Measurements from ENCODE around the gene NR1I3. TPM values are rescaled to one million over a fixed set of nuclear protein-coding genes. Genes with fewer than 3 reads are reported as not detected.
"Not testable (repeated sequence)": the region's sequence is repeated elsewhere in the genome, so short reads cannot be mapped to it uniquely, and the experiment has no call there.

The NR1I3 gene, protein sequence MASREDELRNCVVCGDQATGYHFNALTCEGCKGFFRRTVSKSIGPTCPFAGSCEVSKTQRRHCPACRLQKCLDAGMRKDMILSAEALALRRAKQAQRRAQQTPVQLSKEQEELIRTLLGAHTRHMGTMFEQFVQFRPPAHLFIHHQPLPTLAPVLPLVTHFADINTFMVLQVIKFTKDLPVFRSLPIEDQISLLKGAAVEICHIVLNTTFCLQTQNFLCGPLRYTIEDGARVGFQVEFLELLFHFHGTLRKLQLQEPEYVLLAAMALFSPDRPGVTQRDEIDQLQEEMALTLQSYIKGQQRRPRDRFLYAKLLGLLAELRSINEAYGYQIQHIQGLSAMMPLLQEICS
- 0.47 TPM for total RNA-seq

- no peak for DNase-seq
These were observed at the start of gene NR1I3 for GRCh38 chr1:161238039-161238473. Gene NR1I3 (minus strand): TSS chr1:161238203. CDS start chr1:161236565, 1,638 bp downstream.

- no peak for DNase-seq
These were observed 49.6 kb upstream of the NR1I3 start for GRCh38 chr1:161287482-161288054.

GRCh38 chr1:161285521-161285920, 47.5 kb upstream of the NR1I3 start:
- DNase-seq = no peak

DNA sequence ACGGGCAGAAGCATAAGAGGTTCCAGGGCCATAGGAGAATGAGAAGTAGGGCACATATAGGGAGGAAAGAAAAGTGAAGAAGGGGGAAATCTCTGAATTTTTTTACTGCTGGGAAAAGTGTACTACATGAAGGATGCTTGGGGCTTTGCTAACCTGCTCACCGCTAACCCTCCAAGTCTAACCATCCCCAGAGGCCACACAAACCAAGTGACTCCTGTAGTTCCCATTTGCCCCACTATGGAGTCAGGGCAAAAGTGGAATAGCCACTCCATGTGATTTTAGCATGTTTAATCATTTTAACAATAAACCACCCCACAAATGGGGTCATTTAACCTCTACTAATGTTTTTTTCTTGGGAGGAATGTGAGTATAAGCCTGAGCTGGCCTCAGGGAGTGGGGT, 47.1 kb upstream of the NR1I3 start:
- no peak for DNase-seq

DNA sequence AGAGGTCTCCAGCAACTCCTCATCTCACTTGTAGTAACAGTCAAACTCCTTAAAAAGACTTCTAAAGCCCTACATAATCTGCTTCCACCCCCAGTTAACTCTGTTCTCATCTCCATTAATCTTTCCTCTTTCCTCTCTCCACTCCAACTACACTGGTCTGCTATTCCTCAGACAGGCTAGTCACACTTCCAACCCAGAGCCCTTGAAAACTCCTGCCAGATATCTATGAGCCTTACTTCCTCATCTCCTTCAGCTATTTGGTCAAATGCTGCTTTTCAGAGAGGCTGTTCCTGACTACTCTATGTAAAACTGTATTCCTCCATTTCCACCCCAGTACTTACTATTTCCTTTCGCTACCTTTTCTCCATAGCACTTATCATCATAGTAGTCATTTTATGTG, 45.0 kb upstream of the NR1I3 start:
- no peak for DNase-seq

DNA sequence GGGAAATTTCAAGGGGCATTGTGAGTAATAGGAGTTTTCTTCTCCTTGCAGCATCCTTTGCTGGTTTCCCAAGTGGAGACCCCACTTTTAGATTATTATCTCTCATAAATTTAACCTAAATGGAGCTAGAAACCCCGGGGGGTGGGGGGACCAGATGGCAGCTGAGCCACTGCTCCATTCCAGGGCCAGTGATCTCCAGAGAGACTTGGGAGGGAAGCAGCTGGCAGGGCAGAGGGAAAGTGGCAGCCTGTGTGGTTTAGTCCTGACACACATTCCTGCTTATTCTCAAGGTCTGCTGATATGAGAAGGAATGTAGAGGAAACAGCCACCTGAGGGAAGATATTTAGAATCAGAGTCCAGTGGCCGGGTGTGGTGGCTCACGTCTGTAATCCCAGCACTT, 36.9 kb upstream of the NR1I3 start:
- no peak for DNase-seq

GRCh38 chr1:161273402-161273801, 35.4 kb upstream of the NR1I3 start:
- no peak for DNase-seq

- no peak for DNase-seq
These were observed 29.3 kb upstream of the NR1I3 start for GRCh38 chr1:161267321-161267720.

- no peak for DNase-seq
These were observed 28.8 kb upstream of the NR1I3 start for GRCh38 chr1:161266836-161267235.

DNA sequence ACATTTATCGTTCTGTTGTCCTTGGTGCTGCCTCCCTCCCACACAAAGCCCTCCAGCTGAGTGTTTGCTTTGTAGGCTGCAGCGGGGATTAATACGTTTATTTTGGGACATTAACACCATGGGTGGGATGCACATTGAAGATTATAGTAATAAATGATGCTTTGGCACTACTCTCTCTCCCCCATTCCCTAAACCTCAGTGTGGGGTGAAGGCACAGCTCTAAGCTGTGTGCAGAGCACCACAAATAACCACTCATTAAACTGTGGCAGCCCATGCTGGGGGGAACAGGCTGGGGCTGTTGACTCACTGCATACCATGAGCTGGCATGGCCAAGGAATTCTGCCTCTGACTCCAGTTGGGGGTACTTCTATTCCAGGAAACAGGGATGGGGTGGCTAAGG, 28.2 kb upstream of the NR1I3 start:
- no peak for DNase-seq

- no peak for DNase-seq
These were observed 27.3 kb upstream of the NR1I3 start for GRCh38 chr1:161265305-161265704.

DNA sequence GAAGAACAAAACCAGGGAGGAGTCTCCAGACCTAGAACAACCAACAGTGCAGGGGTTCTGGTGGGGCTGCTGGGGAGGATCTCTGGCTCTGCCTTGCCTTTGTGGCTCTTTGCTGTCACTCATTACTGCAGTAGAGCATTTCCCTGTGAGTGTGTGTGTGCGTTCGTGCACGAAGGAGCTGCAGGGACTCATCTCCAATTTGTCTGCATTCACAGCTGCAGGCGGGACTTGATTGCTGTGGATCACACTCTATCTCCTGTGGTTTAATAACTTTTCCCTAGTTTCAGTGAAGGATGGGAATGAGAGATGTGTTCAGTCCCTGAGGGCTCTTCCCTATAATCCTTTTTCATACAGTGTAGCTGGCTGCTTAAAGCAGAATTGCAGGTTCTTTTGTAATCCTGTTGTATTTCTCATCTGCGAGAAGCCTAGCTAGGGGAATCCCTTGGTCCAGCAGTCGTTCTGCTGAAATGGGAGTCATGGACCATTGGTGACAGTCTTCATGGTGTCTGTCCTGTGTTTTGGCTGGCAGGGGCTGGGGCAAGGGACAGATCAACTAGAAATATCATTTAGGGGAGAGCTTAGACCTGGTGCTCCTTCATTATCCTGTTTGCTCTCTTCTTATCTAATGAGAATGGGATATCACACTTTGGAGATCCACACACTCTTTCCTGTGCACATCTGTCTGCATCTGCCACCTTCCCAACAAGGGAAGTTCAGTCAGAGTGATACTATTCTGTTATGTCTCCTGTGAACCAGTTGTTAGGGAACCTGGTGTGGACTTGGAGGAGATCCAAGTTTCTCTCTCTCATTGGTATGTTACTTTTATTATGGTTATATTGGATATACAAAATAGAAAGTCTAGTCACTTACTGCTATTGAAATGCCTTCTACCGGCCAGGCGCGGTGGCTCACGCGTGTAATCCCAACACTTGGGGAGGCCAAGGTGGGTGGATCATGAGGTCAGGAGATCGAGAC, 23.5 kb upstream of the NR1I3 start:
- no peak for DNase-seq

GRCh38 chr1:161260376-161261260, 22.6 kb upstream of the NR1I3 start:
- DNase-seq = no peak

GRCh38 chr1:161259765-161260164, 21.8 kb upstream of the NR1I3 start:
- no peak for DNase-seq

DNA sequence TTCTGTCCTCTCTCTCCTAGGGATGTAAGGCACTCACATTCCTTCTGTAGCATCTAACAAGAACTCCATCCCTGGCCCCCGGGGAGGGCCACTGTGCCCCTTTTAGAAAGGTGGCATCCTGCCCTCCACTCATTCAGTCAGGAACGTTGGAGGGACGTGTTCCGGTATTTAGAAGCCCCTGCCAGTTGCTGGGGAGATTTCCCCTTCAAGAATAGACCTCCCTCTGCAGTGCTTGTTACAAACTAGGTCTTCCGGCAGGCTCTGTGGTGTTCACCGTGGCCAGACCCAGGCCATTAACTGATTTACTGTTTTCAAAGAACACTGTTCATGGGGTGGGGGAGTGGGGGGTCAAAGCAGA, 21.3 kb upstream of the NR1I3 start:
- no peak for DNase-seq

GRCh38 chr1:161258439-161259344, 20.7 kb upstream of the NR1I3 start, which contains the start of gene PCP4L1:
Gene PCP4L1 (plus strand): TSS chr1:161258745. CDS start chr1:161258975, 230 bp downstream.
- peak; percentile 30 for DNase-seq

GRCh38 chr1:161257109-161257508, 19.1 kb upstream of the NR1I3 start:
- not testable (repeated sequence) for DNase-seq

DNA sequence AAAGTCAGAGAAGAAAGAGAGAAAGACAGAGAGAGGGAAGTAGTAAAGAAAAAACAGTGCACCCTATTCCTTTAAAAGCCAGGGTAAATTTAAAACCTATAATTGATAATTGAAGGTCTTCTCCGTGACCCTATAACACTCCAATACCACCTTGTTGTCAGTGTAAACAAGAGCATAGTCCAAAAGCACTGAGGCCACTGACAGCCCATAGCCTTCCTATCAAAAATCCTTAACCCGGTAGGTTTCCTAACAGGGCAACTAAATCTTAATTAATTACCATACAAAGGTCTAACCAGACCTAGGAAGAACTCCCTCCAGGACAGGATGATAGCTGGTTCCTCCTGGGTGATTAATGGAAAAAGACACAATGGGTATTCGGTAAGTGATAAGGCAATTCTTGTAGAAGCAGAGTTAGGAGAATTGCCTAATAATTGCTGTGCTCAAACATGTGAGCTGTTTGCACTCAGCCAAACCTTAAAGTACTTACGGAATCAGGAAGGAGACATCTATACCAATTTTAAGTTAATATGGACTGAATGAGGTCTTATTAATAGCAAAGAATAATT, 18.0 kb upstream of the NR1I3 start:
- DNase-seq = not testable (repeated sequence)

- not testable (repeated sequence) for DNase-seq
These were observed 17.3 kb upstream of the NR1I3 start for GRCh38 chr1:161255302-161255701.

DNA sequence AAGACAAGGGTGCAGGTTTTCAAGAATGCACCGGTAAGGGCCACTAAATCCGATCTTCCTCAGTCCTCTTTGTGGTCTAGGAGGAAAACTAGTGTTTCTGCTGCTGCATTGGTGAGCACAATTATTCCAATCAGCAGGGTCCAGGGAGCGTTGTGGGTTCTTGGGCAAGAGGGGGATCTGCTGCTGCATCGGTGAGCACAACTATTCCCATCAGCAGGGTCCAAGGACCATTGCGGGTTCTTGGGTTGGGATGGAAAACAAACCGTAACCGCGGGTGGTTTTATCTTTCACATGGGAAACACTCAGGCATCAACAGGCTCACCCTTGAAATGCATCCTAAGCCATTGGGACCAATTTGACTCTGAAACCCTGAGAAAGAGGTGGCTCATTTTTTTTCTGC, 13.6 kb upstream of the NR1I3 start:
- no peak for DNase-seq
